ENCODE data around the gene PRAMEF9.
"Not testable (repeated sequence)": the region's sequence is repeated elsewhere in the genome, so short reads cannot be mapped to it uniquely, and the experiment has no call there.

Gene PRAMEF9

GRCh38 chr1:13171548-13171947 is at the start of gene PRAMEF9:
Gene PRAMEF9 (plus strand): TSS chr1:13171848. CDS start chr1:13175281, 3,433 bp downstream.
- DNase-seq (ENCODE audit: low read depth); H3K4me3 ChIP-seq (replicated peaks; ENCODE audit: low read depth, low read length): not testable (repeated sequence)

DNA sequence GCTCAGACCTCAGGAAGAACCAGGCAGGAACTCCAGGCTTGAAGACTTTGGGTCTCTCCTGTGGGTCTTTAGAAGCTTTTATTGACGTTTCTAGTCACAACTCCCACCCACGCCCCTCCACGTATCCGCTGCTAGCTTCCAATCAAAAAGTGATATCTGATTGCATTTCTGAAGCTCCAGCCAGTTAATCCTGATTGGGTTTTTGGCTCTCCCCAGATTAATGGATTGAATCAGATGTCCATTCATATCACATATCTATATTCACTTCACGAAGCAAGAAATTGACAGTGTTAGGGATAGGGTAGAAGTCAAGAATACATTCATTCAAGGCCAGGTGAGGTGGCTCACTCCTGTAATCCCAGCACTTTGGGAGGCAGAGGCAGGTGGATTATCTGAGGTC is 15.7 kb upstream of the PRAMEF9 start, which contains the start of gene PRAMEF26:
Gene PRAMEF26, minus strand, starts transcription at position 101 of the 400 bp plus-strand sequence. CDS start 2,914 bp downstream, outside the sequence.
- not testable (repeated sequence) for DNase-seq (ENCODE audit: low read depth); H3K4me3 ChIP-seq (replicated peaks; ENCODE audit: low read depth, low read length)

GRCh38 chr1:13165531-13165930 is 6.1 kb upstream of the PRAMEF9 start, which contains the start of gene HNRNPCL4:
Gene HNRNPCL4 (minus strand): TSS chr1:13165631. CDS start chr1:13165467, 164 bp downstream.
- H3K4me3 ChIP-seq (replicated peaks; ENCODE audit: low read depth, low read length); DNase-seq (ENCODE audit: low read depth): not testable (repeated sequence)

DNA sequence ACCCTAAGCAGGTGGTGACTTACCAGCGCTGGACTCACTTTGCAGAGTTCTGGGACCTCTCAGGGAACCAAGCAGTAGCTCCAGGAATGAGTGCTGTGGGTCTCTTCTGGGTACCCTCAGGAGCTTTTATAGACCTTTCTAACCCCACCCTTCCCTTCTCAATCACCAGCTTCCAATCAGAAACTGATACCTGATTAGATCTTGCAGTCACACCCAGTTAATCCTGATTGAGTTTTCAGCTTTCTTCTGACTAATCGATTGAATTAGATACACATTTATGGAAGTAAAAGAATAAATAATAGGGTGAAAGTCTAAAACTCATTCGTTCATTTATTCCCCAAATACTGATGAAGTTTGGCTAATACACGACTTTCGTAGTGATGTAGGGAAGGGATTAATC is 29.7 kb downstream of the PRAMEF9 start, which contains the start of gene PRAMEF13:
Gene PRAMEF13, minus strand, starts transcription at position 101 of the 400 bp plus-strand sequence. CDS start 1,820 bp downstream, outside the sequence.
- H3K4me3 ChIP-seq (replicated peaks; ENCODE audit: low read depth, low read length); DNase-seq (ENCODE audit: low read depth): not testable (repeated sequence)

DNA sequence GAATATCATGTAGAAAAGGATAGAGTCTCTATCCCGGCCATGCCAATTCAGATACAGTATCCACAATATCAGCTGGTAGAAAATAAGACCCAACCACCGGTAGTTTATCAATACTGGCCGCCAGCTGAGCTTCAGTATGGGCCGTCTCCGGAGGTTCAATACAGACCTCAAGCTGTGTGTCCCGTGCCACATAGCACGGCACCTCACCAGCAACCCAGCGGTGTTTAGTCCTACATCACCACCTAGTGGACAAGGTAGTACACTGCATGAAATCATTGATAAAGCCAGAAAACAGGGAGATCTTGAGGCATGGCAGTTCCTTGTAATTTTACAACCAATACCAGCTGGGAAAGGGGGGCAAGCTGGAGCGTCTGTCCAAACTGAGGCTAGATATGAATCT is 37.1 kb downstream of the PRAMEF9 start:
- DNase-seq (ENCODE audit: low read depth); H3K4me3 ChIP-seq (replicated peaks; ENCODE audit: low read depth, low read length): not testable (repeated sequence)

- not testable (repeated sequence) for H3K4me3 ChIP-seq (replicated peaks; ENCODE audit: low read depth, low read length); DNase-seq (ENCODE audit: low read depth)
These were observed 45.0 kb downstream of the PRAMEF9 start for GRCh38 chr1:13216619-13217018.

- H3K4me3 ChIP-seq (replicated peaks; ENCODE audit: low read depth, low read length); DNase-seq (ENCODE audit: low read depth): not testable (repeated sequence)
These were observed 47.6 kb downstream of the PRAMEF9 start for GRCh38 chr1:13219203-13219602.

DNA sequence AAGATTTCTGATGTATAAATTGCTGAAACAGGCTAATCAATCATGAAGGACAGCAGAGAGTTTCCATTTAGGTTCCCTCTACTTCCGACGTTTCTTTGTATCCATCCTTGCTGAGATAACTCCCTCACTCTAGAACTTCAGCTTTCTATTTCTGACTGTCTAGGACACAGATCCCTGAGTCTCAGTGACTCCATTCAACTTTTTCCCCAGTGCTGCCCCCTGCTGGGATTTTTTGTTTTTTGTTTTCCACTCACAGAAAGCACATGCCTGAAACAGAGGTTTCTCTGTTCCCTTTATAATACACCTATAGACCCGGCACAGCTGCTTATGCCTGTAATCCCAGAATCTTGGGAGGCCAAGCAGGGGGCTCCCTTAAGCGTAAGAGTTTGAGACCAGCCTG is 51.1 kb downstream of the PRAMEF9 start:
- not testable (repeated sequence) for DNase-seq (ENCODE audit: low read depth)

GRCh38 chr1:13224480-13225060 is 52.9 kb downstream of the PRAMEF9 start:
- TF ChIP-seq CTCF (IDR thresholded peaks at IDR 0.05; ENCODE audit: low read length, missing control alignments): no peak
- no peak for DNase-seq (ENCODE audit: low read depth)
- no peak overlapping the region for H3K4me3 ChIP-seq (replicated peaks; ENCODE audit: low read depth, low read length)

More for the DNA sequence above, 51.1 kb downstream of the PRAMEF9 start:
- not testable (repeated sequence) for H3K4me3 ChIP-seq (replicated peaks; ENCODE audit: low read depth, low read length)

- H3K4me3 ChIP-seq (replicated peaks; ENCODE audit: low read depth, low read length); DNase-seq (ENCODE audit: low read depth): not testable (repeated sequence)
These were observed 54.1 kb downstream of the PRAMEF9 start, which contains the start of gene PRAMEF18 for GRCh38 chr1:13225675-13226204. Gene PRAMEF18 (minus strand): TSS chr1:13226154. CDS start chr1:13226106, 48 bp downstream.

DNA sequence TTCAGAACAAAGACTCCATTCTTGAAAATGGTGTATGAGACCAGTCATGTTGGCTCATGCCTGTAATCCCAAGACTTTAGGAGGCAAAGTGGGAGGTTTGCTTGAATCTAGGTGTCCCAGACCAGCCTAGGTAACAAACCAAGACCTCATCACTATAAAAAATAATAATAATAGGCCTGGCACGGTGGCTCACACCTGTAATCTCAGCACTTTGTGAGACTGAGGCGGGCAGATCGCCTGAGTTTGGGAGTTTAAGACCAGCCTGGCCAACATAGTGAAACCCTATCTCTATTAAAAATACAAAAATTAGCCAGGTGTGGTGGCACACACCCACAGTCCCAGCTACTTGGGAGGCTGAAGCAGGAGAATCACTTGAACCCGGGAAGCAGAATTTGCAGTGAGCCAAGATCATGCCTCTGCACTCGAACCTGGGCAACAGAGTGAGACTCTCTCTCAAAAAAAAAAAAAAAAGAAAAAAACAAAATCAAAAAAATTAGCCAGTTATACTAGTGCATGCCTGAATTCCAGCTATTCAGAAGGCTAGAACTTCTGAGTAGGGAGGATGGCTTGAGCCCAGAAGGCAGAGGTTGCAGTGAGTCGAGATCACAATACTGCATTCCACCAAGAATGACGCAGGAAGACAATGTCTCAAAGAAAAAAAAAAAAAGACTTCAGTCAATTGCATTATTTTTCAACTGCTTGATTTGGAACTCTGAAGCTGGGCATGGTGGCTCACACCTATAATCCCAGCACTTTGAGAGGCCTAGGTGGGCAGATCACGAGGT is 55.8 kb downstream of the PRAMEF9 start:
- H3K4me3 ChIP-seq (replicated peaks; ENCODE audit: low read depth, low read length); DNase-seq (ENCODE audit: low read depth): not testable (repeated sequence)

DNA sequence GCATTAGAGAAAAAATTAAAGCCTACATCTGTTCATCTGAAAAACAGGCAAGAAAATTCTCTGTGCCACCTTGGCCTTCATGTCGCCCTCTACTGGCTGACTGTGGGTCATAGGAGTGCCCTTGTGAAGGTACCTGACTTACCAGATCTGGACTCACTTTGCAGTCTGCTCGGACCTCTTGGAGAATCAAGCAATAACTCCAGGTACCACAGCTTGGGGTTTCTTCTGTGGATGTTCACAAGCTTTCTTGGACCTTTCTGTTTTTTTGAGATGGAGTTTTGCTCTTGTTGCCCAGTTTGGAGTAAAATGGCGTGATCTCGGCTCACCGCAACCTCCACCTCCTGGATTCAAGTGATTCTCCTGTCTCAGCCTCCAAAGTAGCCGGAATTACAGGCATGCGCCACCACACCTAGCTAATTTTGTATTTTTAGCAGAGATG is 56.7 kb downstream of the PRAMEF9 start:
- no peak overlapping the region for H3K4me3 ChIP-seq (replicated peaks; ENCODE audit: low read depth, low read length)
- DNase-seq (ENCODE audit: low read depth): no peak
- no peak for TF ChIP-seq CTCF (IDR thresholded peaks at IDR 0.05; ENCODE audit: low read length, missing control alignments)

Data from fibroblast of pulmonary artery (primary cell).